IMR-90 (cell line): ENCODE measurements around the gene CDK8.

Experiments
- BHLHE40 ChIP-seq: fragments of 150-350 bp; IDR thresholded peaks from 2 replicates; pipeline ENCODE4 v1.6.1; 2016; ENCODE audit warnings: mild to moderate bottlenecking, low read depth, low read length
- CEBPB ChIP-seq: IDR thresholded peaks from 2 replicates; pipeline ENCODE4 v1.6.1; 2012; ENCODE audit warnings: low read depth, low read length, improper control_type of control experiment
- CHD1 ChIP-seq: IDR thresholded peaks from 2 replicates; pipeline ENCODE4 v1.6.1; 2012; ENCODE audit warnings: low read depth, low read length, improper control_type of control experiment
- CTCF ChIP-seq: conservative IDR thresholded peaks from 2 replicates; pipeline ENCODE4 v1.5.1; 2012; ENCODE audit warnings: mild to moderate bottlenecking, low read depth, low read length, improper control_type of control experiment
- ELK1 ChIP-seq: fragments of 150-350 bp; IDR thresholded peaks from 2 replicates; pipeline ENCODE4 v1.6.1; 2016; ENCODE audit warnings: low read depth, mild to moderate bottlenecking, low read length, moderate library complexity, borderline replicate concordance
- FOS ChIP-seq: fragments of 150-350 bp; IDR thresholded peaks from 2 replicates; pipeline ENCODE4 v1.6.1; 2016; ENCODE audit warnings: low read depth, low read length
- MAFK ChIP-seq: IDR thresholded peaks from 2 replicates; pipeline ENCODE4 v1.6.1; 2012; ENCODE audit warnings: low read depth, low read length, improper control_type of control experiment
- MAZ ChIP-seq: IDR thresholded peaks from 2 replicates; pipeline ENCODE4 v1.6.1; 2012; ENCODE audit warnings: low read depth, mild to moderate bottlenecking, low read length, improper control_type of control experiment, moderate library complexity, borderline replicate concordance
- POLR2A ChIP-seq: IDR thresholded peaks from 2 replicates; pipeline ENCODE4 v1.6.1; 2012; ENCODE audit warnings: mild to moderate bottlenecking, low read depth, low read length
- RAD21 ChIP-seq: IDR thresholded peaks from 2 replicates; pipeline ENCODE4 v1.6.1; 2012; ENCODE audit warnings: low read length, improper control_type of control experiment
- RCOR1 ChIP-seq: IDR thresholded peaks from 2 replicates; pipeline ENCODE4 v1.6.1; 2012; ENCODE audit warnings: mild to moderate bottlenecking, low read length, improper control_type of control experiment; ENCODE audit not compliant: insufficient replicate concordance
- RFX5 ChIP-seq: IDR thresholded peaks from 2 replicates; pipeline ENCODE4 v1.8.0; 2012; ENCODE audit warnings: low read depth, mild to moderate bottlenecking, low read length, moderate library complexity
- SMC3 ChIP-seq: fragments of 150-350 bp; IDR thresholded peaks from 2 replicates; pipeline ENCODE4 v1.6.1; 2016; ENCODE audit warnings: low read depth, mild to moderate bottlenecking, antibody characterized with exemption, low read length, moderate library complexity

- TF ChIP-seq MAFK (no peak), CTCF (no peak), MAZ (no peak), CEBPB (no peak), CHD1 (no peak), RAD21 (no peak), FOS (no peak), RCOR1 (no peak), POLR2A (no peak), RFX5 (no peak), BHLHE40 (no peak), ELK1 (no peak), SMC3 (no peak)
These were observed 181.7 kb downstream of the CDK8 start for GRCh38 chr13:26435646-26436045.
